HepG2 (cell line): ENCODE measurements around the gene CLDN20. TPM values are rescaled to one million over a fixed set of nuclear protein-coding genes. Genes with fewer than 3 reads are reported as not detected.

Source experiments
- CEBPG ChIP-seq: IDR thresholded peaks from 2 replicates; pipeline ENCODE4 v1.6.1; 2016
- EP300 ChIP-seq, 3 experiments: sonication (generic) in 1 of 3; formaldehyde crosslinking in 1 of 3; IDR thresholded peaks; 2 replicates each; pipeline versions ENCODE4 v1.5.1 to v1.6.1; 2011 to 2020; ENCODE audit warnings: low read depth in 2 of 3, low read length in 2 of 3, borderline replicate concordance in 1 of 3, improper control_type of control experiment in 1 of 3, mild to moderate bottlenecking in 1 of 3, missing genetic modification reagents in 1 of 3, moderate library complexity in 1 of 3
- GLI4 ChIP-seq: sonication (generic); formaldehyde crosslinking; IDR thresholded peaks from 2 replicates; pipeline ENCODE4 v1.5.1; 2020; ENCODE audit warnings: missing genetic modification reagents, mild to moderate bottlenecking, moderate library complexity, borderline replicate concordance
- NFYB ChIP-seq: sonication (generic); formaldehyde crosslinking; IDR thresholded peaks from 2 replicates; pipeline ENCODE4 v1.4.0; 2020; ENCODE audit warnings: missing genetic modification reagents
- PAX8 ChIP-seq: sonication (generic); formaldehyde crosslinking; IDR thresholded peaks from 2 replicates; pipeline ENCODE4 v1.8.0; 2022; ENCODE audit warnings: mild to moderate bottlenecking, missing genetic modification reagents, borderline replicate concordance
- RCOR2 ChIP-seq: IDR thresholded peaks from 2 replicates; pipeline ENCODE4 v1.6.1; 2016; ENCODE audit warnings: missing biosample characterization, missing genetic modification reagents
- SIN3A ChIP-seq: IDR thresholded peaks from 2 replicates; pipeline ENCODE4 v1.6.1; 2011; ENCODE audit warnings: low read depth, mild to moderate bottlenecking, control low read depth, low read length, borderline replicate concordance
- SMYD3 ChIP-seq: sonication (generic); formaldehyde crosslinking; IDR thresholded peaks from 2 replicates; pipeline ENCODE4 v1.8.1; 2023; ENCODE audit warnings: mild to moderate bottlenecking, missing genetic modification reagents
- STAT5B ChIP-seq: sonication (generic); formaldehyde crosslinking; IDR thresholded peaks from 2 replicates; pipeline ENCODE4 v1.4.0; 2020; ENCODE audit warnings: missing genetic modification reagents
- ZEB1 ChIP-seq: IDR thresholded peaks from 2 replicates; pipeline ENCODE4 v1.6.1; 2012; ENCODE audit warnings: mild to moderate bottlenecking, low read depth, inconsistent platforms; ENCODE audit not compliant: insufficient replicate concordance
- ZMYM2 ChIP-seq: sonication (generic); formaldehyde crosslinking; IDR thresholded peaks from 2 replicates; pipeline ENCODE4 v1.8.0; 2022; ENCODE audit warnings: mild to moderate bottlenecking, missing genetic modification reagents
- ZNF34 ChIP-seq: sonication (generic); formaldehyde crosslinking; IDR thresholded peaks from 2 replicates; pipeline ENCODE4 v1.4.0; 2020; ENCODE audit warnings: mild to moderate bottlenecking, missing genetic modification reagents, borderline replicate concordance
- ZNF7 ChIP-seq: IDR thresholded peaks from 2 replicates; pipeline ENCODE4 v1.6.1; 2016; ENCODE audit warnings: missing biosample characterization, missing genetic modification reagents
- ZNF816 ChIP-seq: sonication (generic); formaldehyde crosslinking; IDR thresholded peaks from 2 replicates; pipeline ENCODE4 v1.8.0; 2022; ENCODE audit warnings: missing genetic modification reagents, mild to moderate bottlenecking, borderline replicate concordance
- ZSCAN9 ChIP-seq: IDR thresholded peaks from 2 replicates; pipeline ENCODE4 v1.6.1; 2016; ENCODE audit warnings: borderline replicate concordance
- polyA plus RNA-seq, 8 experiments: library from polyadenylated mRNA; depleted of rRNA in 3 of 8; stranded (reverse) in 7 of 8; unstranded in 1 of 8; fragments of >200 nt; fragmentation: Illumina TruSeq in 4 of 8; extraction: Trizol in 4 of 8; gene quantifications; 2 replicates each; pipeline versions ENCODE4 v1.2.1 to v1.2.3, GENCODE V29; 2011 to 2016; ENCODE audit warnings: low read depth in 4 of 8, missing spikeins in 1 of 8, mixed read lengths in 1 of 8; ENCODE audit not compliant: insufficient read depth in 1 of 8
- total RNA-seq, 5 experiments: library from RNA; depleted of rRNA; stranded (reverse); fragments of >200 nt; fragmentation: Illumina TruSeq; extraction: Trizol; gene quantifications; 2 replicates each; pipeline ENCODE4 v1.2.3, GENCODE V29; 2016; ENCODE audit warnings: low read depth in 1 of 5
- TF ChIP-seq, protein P1 (sequence below), 2 experiments: fragments of 450-650 bp in 1 of 2; sonication (generic) in 1 of 2; formaldehyde crosslinking; IDR thresholded peaks; 2 replicates each; pipeline versions ENCODE4 v1.5.0 to v1.8.0; 2020 to 2022; ENCODE audit warnings: mild to moderate bottlenecking in 1 of 2, missing genetic modification reagents in 1 of 2
- TF ChIP-seq, protein P2 (sequence below): sonication (generic); formaldehyde crosslinking; IDR thresholded peaks from 2 replicates; pipeline ENCODE4 v1.4.0; 2020; ENCODE audit warnings: missing genetic modification reagents
- TF ChIP-seq, protein P3 (sequence below): sonication (generic); formaldehyde crosslinking; IDR thresholded peaks from 2 replicates; pipeline ENCODE4 v1.8.0; 2022; ENCODE audit warnings: mild to moderate bottlenecking, missing genetic modification reagents, borderline replicate concordance
- TF ChIP-seq, protein P4 (sequence below): sonication (generic); formaldehyde crosslinking; IDR thresholded peaks from 2 replicates; pipeline ENCODE4 v1.4.0; 2020; ENCODE audit warnings: missing genetic modification reagents, borderline replicate concordance
- TF ChIP-seq, protein P5 (sequence below): sonication (generic); formaldehyde crosslinking; IDR thresholded peaks from 2 replicates; pipeline ENCODE4 v1.4.0; 2020; ENCODE audit warnings: missing genetic modification reagents

The CLDN20 gene
- total and polyA plus RNA-seq, 2 of the 13 experiments (the other 11 are each of a cell fraction or from before 2014, with no cell fraction given) = not detected

DNA sequence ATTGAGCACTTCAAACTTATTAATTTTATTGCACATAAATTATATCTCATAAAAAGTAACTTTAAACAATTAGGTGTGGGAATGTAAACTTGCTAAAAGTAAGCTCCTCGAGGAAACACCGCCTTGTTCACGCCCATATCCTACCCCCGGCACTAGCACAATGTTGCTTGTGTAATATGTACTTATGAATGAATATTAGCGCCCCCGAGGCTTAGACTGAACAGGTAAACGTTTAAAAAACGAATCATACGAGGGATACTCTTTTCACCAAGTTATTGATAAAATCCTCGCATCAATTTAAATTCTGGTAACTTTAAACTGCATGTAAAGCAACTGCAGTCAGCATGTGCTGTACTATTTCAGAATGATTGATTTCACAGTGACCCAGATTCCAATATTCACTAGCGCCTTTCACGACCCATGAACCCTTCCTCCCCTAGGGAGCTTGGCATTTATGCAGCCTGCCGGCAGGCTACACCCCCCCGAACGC is 49.8 kb downstream of the CLDN20 start (continued):
- TF ChIP-seq, protein P1, sequence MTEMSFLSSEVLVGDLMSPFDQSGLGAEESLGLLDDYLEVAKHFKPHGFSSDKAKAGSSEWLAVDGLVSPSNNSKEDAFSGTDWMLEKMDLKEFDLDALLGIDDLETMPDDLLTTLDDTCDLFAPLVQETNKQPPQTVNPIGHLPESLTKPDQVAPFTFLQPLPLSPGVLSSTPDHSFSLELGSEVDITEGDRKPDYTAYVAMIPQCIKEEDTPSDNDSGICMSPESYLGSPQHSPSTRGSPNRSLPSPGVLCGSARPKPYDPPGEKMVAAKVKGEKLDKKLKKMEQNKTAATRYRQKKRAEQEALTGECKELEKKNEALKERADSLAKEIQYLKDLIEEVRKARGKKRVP (CRISPR knock-in tag; IDR thresholded peaks at IDR 0.05) = peak in 1 of 2 experiments; percentile 29; a peak in 1 of 4 replicates
- TF ChIP-seq, protein P2, sequence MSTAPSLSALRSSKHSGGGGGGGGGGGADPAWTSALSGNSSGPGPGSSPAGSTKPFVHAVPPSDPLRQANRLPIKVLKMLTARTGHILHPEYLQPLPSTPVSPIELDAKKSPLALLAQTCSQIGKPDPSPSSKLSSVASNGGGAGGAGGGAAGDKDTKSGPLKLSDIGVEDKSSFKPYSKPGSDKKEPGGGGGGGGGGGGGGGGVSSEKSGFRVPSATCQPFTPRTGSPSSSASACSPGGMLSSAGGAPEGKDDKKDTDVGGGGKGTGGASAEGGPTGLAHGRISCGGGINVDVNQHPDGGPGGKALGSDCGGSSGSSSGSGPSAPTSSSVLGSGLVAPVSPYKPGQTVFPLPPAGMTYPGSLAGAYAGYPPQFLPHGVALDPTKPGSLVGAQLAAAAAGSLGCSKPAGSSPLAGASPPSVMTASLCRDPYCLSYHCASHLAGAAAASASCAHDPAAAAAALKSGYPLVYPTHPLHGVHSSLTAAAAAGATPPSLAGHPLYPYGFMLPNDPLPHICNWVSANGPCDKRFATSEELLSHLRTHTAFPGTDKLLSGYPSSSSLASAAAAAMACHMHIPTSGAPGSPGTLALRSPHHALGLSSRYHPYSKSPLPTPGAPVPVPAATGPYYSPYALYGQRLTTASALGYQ (CRISPR knock-in tag) = 0 out of 2 replicates have a peak, but pooled peaks have one; percentile 49
- 0 out of 2 replicates have a peak, but pooled peaks have one; percentile 14 for TF ChIP-seq ZNF7 (CRISPR knock-in tag)
- 0 out of 2 replicates have a peak, but pooled peaks have one; percentile 58 for TF ChIP-seq SIN3A
- TF ChIP-seq ZNF34 (CRISPR knock-in tag) = no peak
- peak; percentile 60; the same call in 1 of the 2 replicates for TF ChIP-seq SMYD3 (CRISPR knock-in tag)
- no peak for TF ChIP-seq PAX8 (CRISPR knock-in tag)
- TF ChIP-seq, protein P3, sequence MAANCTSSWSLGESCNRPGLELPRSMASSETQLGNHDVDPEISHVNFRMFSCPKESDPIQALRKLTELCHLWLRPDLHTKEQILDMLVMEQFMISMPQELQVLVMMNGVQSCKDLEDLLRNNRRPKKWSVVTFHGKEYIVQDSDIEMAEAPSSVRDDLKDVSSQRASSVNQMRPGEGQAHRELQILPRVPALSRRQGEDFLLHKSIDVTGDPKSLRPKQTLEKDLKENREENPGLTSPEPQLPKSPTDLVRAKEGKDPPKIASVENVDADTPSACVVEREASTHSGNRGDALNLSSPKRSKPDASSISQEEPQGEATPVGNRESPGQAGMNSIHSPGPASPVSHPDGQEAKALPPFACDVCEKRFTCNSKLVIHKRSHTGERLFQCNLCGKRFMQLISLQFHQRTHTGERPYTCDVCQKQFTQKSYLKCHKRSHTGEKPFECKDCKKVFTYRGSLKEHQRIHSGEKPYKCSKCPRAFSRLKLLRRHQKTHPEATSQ = peak; percentile 68; the same call in 1 of the 2 replicates
- no peak for TF ChIP-seq STAT5B (CRISPR knock-in tag)
- TF ChIP-seq EP300 (IDR thresholded peaks at IDR 0.05; ENCODE audit: low read depth in 2 of 2, low read length in 2 of 2) = 0 out of 4 replicates have a peak, but pooled peaks of 1 of the 2 experiments have one; percentile 2
- TF ChIP-seq EP300 (CRISPR knock-in tag; IDR thresholded peaks at IDR 0.05; ENCODE audit: borderline replicate concordance) = no peak
- TF ChIP-seq ZNF816 = peak; percentile 40; the same call in 1 of the 2 replicates
- TF ChIP-seq ZSCAN9 (CRISPR knock-in tag) = peak; percentile 11
- TF ChIP-seq, protein P4, sequence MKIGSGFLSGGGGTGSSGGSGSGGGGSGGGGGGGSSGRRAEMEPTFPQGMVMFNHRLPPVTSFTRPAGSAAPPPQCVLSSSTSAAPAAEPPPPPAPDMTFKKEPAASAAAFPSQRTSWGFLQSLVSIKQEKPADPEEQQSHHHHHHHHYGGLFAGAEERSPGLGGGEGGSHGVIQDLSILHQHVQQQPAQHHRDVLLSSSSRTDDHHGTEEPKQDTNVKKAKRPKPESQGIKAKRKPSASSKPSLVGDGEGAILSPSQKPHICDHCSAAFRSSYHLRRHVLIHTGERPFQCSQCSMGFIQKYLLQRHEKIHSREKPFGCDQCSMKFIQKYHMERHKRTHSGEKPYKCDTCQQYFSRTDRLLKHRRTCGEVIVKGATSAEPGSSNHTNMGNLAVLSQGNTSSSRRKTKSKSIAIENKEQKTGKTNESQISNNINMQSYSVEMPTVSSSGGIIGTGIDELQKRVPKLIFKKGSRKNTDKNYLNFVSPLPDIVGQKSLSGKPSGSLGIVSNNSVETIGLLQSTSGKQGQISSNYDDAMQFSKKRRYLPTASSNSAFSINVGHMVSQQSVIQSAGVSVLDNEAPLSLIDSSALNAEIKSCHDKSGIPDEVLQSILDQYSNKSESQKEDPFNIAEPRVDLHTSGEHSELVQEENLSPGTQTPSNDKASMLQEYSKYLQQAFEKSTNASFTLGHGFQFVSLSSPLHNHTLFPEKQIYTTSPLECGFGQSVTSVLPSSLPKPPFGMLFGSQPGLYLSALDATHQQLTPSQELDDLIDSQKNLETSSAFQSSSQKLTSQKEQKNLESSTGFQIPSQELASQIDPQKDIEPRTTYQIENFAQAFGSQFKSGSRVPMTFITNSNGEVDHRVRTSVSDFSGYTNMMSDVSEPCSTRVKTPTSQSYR (CRISPR knock-in tag) = no peak
- TF ChIP-seq CEBPG = peak; percentile 52
- 0 out of 2 replicates have a peak, but pooled peaks have one; percentile 10 for TF ChIP-seq RCOR2 (CRISPR knock-in tag)
- 0 out of 2 replicates have a peak, but pooled peaks have one; percentile 75 for TF ChIP-seq GLI4 (CRISPR knock-in tag)
- TF ChIP-seq NFYB (CRISPR knock-in tag) = no peak
- no peak for TF ChIP-seq ZMYM2 (CRISPR knock-in tag)
- TF ChIP-seq ZEB1 = no peak
- TF ChIP-seq, protein P5, sequence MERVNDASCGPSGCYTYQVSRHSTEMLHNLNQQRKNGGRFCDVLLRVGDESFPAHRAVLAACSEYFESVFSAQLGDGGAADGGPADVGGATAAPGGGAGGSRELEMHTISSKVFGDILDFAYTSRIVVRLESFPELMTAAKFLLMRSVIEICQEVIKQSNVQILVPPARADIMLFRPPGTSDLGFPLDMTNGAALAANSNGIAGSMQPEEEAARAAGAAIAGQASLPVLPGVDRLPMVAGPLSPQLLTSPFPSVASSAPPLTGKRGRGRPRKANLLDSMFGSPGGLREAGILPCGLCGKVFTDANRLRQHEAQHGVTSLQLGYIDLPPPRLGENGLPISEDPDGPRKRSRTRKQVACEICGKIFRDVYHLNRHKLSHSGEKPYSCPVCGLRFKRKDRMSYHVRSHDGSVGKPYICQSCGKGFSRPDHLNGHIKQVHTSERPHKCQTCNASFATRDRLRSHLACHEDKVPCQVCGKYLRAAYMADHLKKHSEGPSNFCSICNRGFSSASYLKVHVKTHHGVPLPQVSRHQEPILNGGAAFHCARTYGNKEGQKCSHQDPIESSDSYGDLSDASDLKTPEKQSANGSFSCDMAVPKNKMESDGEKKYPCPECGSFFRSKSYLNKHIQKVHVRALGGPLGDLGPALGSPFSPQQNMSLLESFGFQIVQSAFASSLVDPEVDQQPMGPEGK (CRISPR knock-in tag) = peak; percentile 14; the same call in 1 of the 2 replicates
